Kidney epithelial cell (primary cell): ENCODE data around the gene OPHN1. TPM values are rescaled to one million over a fixed set of nuclear protein-coding genes. Genes with fewer than 3 reads are reported as not detected.

Experiments used
- DNase-seq: peaks from one replicate; pipeline ENCODE4 v3.0.0-alpha.2; 2010; ENCODE audit warnings: low read depth
- H3K27me3 ChIP-seq: 2 replicates; pipeline ENCODE4 v1.6.0; 2011; ENCODE audit warnings: low read length; ENCODE audit not compliant: control insufficient read depth, insufficient read depth
- H3K36me3 ChIP-seq: 2 replicates; pipeline ENCODE4 v1.5.1; 2011; ENCODE audit warnings: low read length; ENCODE audit not compliant: control insufficient read depth, insufficient read depth
- H3K4me3 ChIP-seq: 2 replicates; pipeline ENCODE4 v1.5.1; 2011; ENCODE audit warnings: low read depth, mild to moderate bottlenecking, control low read depth, low read length
- total RNA-seq: library from RNA; depleted of rRNA; stranded (reverse); fragments of >200 nt; gene quantifications from 2 replicates; pipeline ENCODE4 v1.2.3, GENCODE V29; 2015
- TF ChIP-seq, protein P1 (sequence below): IDR thresholded peaks from 2 replicates; pipeline ENCODE4 v1.5.1; 2011; ENCODE audit warnings: mild to moderate bottlenecking, moderate library complexity, low read length, control low read depth, inconsistent platforms; ENCODE audit not compliant: insufficient read depth, poor library complexity, severe bottlenecking

Gene OPHN1
- total RNA-seq, 1 donor from 2014 or later = 6.9 TPM

GRCh38 chrX:68180579-68180978 is 252.7 kb downstream of the OPHN1 start:
- H3K27me3 ChIP-seq = no peaks in the 10 kb centered on the region
- DNase-seq = no peak
- TF ChIP-seq, protein P1, sequence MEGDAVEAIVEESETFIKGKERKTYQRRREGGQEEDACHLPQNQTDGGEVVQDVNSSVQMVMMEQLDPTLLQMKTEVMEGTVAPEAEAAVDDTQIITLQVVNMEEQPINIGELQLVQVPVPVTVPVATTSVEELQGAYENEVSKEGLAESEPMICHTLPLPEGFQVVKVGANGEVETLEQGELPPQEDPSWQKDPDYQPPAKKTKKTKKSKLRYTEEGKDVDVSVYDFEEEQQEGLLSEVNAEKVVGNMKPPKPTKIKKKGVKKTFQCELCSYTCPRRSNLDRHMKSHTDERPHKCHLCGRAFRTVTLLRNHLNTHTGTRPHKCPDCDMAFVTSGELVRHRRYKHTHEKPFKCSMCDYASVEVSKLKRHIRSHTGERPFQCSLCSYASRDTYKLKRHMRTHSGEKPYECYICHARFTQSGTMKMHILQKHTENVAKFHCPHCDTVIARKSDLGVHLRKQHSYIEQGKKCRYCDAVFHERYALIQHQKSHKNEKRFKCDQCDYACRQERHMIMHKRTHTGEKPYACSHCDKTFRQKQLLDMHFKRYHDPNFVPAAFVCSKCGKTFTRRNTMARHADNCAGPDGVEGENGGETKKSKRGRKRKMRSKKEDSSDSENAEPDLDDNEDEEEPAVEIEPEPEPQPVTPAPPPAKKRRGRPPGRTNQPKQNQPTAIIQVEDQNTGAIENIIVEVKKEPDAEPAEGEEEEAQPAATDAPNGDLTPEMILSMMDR = no peak

DNA sequence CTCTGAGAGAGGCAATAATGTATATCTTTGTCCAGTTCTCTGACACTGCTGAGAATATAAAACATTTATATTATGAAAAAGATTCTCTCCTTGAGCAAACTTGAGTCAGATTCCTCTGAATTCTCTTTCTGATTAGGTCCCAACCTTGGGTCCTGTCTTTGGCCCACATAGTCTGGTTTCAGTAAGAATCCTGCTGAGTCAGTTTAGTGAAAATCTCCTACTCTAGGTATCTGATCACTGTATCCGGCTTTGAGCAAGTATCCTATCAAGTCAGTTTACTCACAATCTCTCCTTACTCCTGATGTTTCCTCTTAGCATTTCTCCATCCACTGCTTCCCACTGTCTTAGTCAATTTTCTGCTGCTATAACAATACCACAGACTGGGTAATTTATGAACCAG is 253.9 kb downstream of the OPHN1 start:
- H3K4me3 ChIP-seq = no peak overlapping the region
- DNase-seq = no peak
- H3K27me3 ChIP-seq = no peaks in the 10 kb centered on the region
- no peaks in the 10 kb centered on the region for H3K36me3 ChIP-seq
- TF ChIP-seq, protein P1 = no peak

More at GRCh38 chrX:68180579-68180978, 252.7 kb downstream of the OPHN1 start:
- no peaks in the 10 kb centered on the region for H3K36me3 ChIP-seq
- no peak overlapping the region for H3K4me3 ChIP-seq

DNA sequence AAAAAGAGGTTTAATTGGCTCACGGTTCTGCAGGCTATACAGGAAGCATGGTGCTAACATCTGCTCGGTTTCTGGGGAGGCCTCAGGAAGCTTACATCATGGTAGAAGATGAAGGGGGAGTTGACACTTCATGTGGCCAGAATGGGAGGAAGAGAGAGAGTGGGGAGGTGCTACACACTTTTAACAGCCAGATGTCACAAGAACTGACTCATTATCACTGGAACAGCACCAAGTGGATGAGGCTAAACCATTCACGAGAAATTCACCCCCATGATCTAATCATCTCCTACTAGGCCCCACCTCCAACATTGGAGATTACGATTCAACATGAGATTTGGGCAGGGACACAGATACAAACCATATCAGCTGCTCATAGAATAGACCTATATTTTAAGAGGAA is 255.8 kb downstream of the OPHN1 start:
- H3K36me3 ChIP-seq = no peaks in the 10 kb centered on the region
- H3K27me3 ChIP-seq = no peaks in the 10 kb centered on the region
- TF ChIP-seq, protein P1 = no peak
- H3K4me3 ChIP-seq = no peak overlapping the region
- DNase-seq = no peak

DNA sequence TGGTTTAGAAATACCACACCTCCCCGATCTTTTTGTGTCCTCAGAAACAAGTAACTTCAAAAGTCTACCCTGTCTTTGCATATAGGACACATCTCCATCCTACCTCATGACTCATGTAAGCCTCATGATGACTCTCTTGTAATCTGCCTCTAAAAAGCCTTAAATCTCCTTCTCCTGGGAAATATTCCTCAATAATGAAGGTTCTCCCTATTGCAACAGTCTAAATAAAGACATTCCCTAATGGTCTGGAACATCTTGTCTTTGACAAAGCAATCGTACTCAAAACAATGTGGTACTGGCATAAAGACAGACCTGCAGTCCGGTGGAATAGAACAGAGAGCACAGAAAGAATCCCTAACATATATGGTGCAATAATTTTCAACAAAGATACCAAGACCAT is 257.7 kb downstream of the OPHN1 start:
- Histone ChIP-seq H3K36me3 (no peaks in the 10 kb centered on the region), H3K27me3 (no peaks in the 10 kb centered on the region), H3K4me3 (no peak overlapping the region)
- DNase-seq = no peak
- TF ChIP-seq, protein P1 = no peak

DNA sequence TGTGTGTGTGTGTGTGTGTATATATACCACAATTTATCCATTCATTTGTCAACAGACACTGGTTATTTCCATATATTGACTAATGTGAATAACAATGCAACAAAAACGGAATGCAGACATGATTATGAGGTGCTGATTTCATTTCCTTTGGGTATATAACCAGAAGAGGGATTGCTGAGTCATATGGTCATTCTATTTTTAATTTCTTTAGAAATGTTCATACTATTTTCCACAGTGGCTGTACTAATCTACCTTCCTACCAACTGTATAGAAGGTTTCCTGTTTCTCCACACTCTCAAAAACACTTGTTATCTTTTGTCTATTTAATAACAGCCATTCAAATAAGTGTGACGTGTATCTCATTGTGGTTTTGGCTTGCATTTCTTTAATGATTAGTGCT is 269.9 kb downstream of the OPHN1 start:
- no peak for DNase-seq
- Histone ChIP-seq H3K4me3 (no peak overlapping the region), H3K36me3 (no peaks in the 10 kb centered on the region), H3K27me3 (no peaks in the 10 kb centered on the region)
- TF ChIP-seq, protein P1 = no peak

GRCh38 chrX:68147848-68148247 is 285.4 kb downstream of the OPHN1 start:
- TF ChIP-seq, protein P1 = no peak
- Histone ChIP-seq H3K27me3 (no peaks in the 10 kb centered on the region), H3K36me3 (no peaks in the 10 kb centered on the region), H3K4me3 (no peak overlapping the region)
- DNase-seq = no peak
